ENCODE data around the gene PRR19. TPM values are rescaled to one million over a fixed set of nuclear protein-coding genes. Genes with fewer than 3 reads are reported as not detected.

Gene PRR19
- total RNA-seq, 1 experiment from 2014 or later, result 3.6 TPM

GRCh38 chr19:42333975-42334696 lies 32.2 kb downstream of the PRR19 start:
- Histone ChIP-seq H3K36me3 (ENCODE audit: insufficient read depth, low read length, poor library complexity, severe bottlenecking) (peaks cover 3% of the 10 kb centered on the region), H3K27ac (ENCODE audit: low read depth, low read length, poor library complexity, severe bottlenecking) (no peak overlapping the region), H3K9me3 (ENCODE audit: low read depth, low read length, poor library complexity, severe bottlenecking) (no peaks in the 10 kb centered on the region), H3K4me1 (ENCODE audit: insufficient read depth, low read length, poor library complexity, severe bottlenecking) (peaks cover 8% of the 10 kb centered on the region), H3K4me3 (ENCODE audit: low read depth, low read length, poor library complexity, severe bottlenecking) (no peak overlapping the region), H3K27me3 (replicated peaks; ENCODE audit: insufficient read depth, low read depth, low read length, poor library complexity) (no peaks in the 10 kb centered on the region)
- intact Hi-C loops (cut with micrococcal nuclease; ENCODE audit: unreplicated experiment), result no loop called here
- TF ChIP-seq CTCF (conservative IDR thresholded peaks at IDR 0.05; ENCODE audit: low read depth, low read length) (no peak), EZH2 (IDR thresholded peaks at IDR 0.05; ENCODE audit: borderline replicate concordance, low read depth, low read length, poor library complexity, severe bottlenecking) (no peak)
- POLR2A ChIA-PET (ENCODE audit: low non-redundant PET), result no interaction called here
- no TSS peak for BruUV-seq (replicated peaks)
- CTCF ChIA-PET, result no interaction called here
- no peak for DNase-seq (ENCODE audit: low spot score)

- intact Hi-C loops (cut with micrococcal nuclease; ENCODE audit: unreplicated experiment), result no loop called here
Measured at GRCh38 chr19:42334697-42335373, 32.9 kb downstream of the PRR19 start.

GRCh38 chr19:42335374-42335936 lies 33.5 kb downstream of the PRR19 start:
- no peak for TF ChIP-seq CTCF (conservative IDR thresholded peaks at IDR 0.05; ENCODE audit: low read depth, low read length)
- no peak for TF ChIP-seq EZH2 (IDR thresholded peaks at IDR 0.05; ENCODE audit: borderline replicate concordance, low read depth, low read length, poor library complexity, severe bottlenecking)
- CTCF ChIA-PET, result no interaction called here
- POLR2A ChIA-PET (ENCODE audit: low non-redundant PET), result no interaction called here

More at GRCh38 chr19:42334697-42335373, 32.9 kb downstream of the PRR19 start:
- Histone ChIP-seq H3K36me3 (ENCODE audit: insufficient read depth, low read length, poor library complexity, severe bottlenecking) (peaks cover 3% of the 10 kb centered on the region), H3K4me3 (ENCODE audit: low read depth, low read length, poor library complexity, severe bottlenecking) (no peak overlapping the region), H3K27me3 (replicated peaks; ENCODE audit: insufficient read depth, low read depth, low read length, poor library complexity) (no peaks in the 10 kb centered on the region), H3K4me1 (ENCODE audit: insufficient read depth, low read length, poor library complexity, severe bottlenecking) (peaks cover 8% of the 10 kb centered on the region), H3K9me3 (ENCODE audit: low read depth, low read length, poor library complexity, severe bottlenecking) (no peaks in the 10 kb centered on the region), H3K27ac (ENCODE audit: low read depth, low read length, poor library complexity, severe bottlenecking) (no peak overlapping the region)
- CTCF ChIA-PET, result no interaction called here
- no peak for TF ChIP-seq EZH2 (IDR thresholded peaks at IDR 0.05; ENCODE audit: borderline replicate concordance, low read depth, low read length, poor library complexity, severe bottlenecking)
- no peak for TF ChIP-seq CTCF (conservative IDR thresholded peaks at IDR 0.05; ENCODE audit: low read depth, low read length)
- BruUV-seq (replicated peaks), result no TSS peak
- POLR2A ChIA-PET (ENCODE audit: low non-redundant PET), result no interaction called here
- no peak for DNase-seq (ENCODE audit: low spot score)

More at GRCh38 chr19:42335374-42335936, 33.5 kb downstream of the PRR19 start:
- BruUV-seq (replicated peaks), result no TSS peak
- peaks cover 5% of the 10 kb centered on the region for H3K4me1 ChIP-seq (ENCODE audit: insufficient read depth, low read length, poor library complexity, severe bottlenecking)
- H3K27ac ChIP-seq (ENCODE audit: low read depth, low read length, poor library complexity, severe bottlenecking), result peak overlapping the region; percentile 23
- DNase-seq (ENCODE audit: low spot score), result no peak
- H3K9me3 ChIP-seq (ENCODE audit: low read depth, low read length, poor library complexity, severe bottlenecking), result no peaks in the 10 kb centered on the region
- H3K36me3 ChIP-seq (ENCODE audit: insufficient read depth, low read length, poor library complexity, severe bottlenecking), result peaks cover 3% of the 10 kb centered on the region
- intact Hi-C loops (cut with micrococcal nuclease; ENCODE audit: unreplicated experiment), result no loop called here
- H3K27me3 ChIP-seq (replicated peaks; ENCODE audit: insufficient read depth, low read depth, low read length, poor library complexity), result no peaks in the 10 kb centered on the region
- no peak overlapping the region for H3K4me3 ChIP-seq (ENCODE audit: low read depth, low read length, poor library complexity, severe bottlenecking)
